B cell (primary cell): Measurements from ENCODE around the gene LMF2. TPM values are rescaled to one million over a fixed set of nuclear protein-coding genes. Genes with fewer than 3 reads are reported as not detected.

Source experiments
- ATAC-seq: fragments of 200-7000 bp; cut with Tn5 transposase; one replicate; pipeline ENCODE4 v1.10.0; 2021; ENCODE audit warnings: low read depth, mild to moderate bottlenecking, moderate number of reproducible peaks, moderate library complexity
- CTCF ChIA-PET: fragments of 350-600 bp; sonication (Branson Sonifier 250); formaldehyde crosslinking; loops from one replicate; lab custom pipeline; 2021; ENCODE audit warnings: antibody characterized with exemption, inconsistent platforms; lab: Charles Lee
- POLR2A ChIA-PET: fragments of 350-600 bp; sonication (Branson Sonifier 250); formaldehyde crosslinking; loops from one replicate; lab custom pipeline; 2021; ENCODE audit warnings: antibody characterized with exemption; lab: Charles Lee
- DNase-seq: peaks from one replicate; pipeline ENCODE4 v3.0.0; 2013
- H2AFZ ChIP-seq: 2 replicates; pipeline ENCODE4 v1.6.1; 2012; ENCODE audit warnings: mild to moderate bottlenecking, low read depth, low read length; ENCODE audit not compliant: insufficient read depth, poor library complexity, severe bottlenecking
- H3K27ac ChIP-seq, 2 donors: 1 replicate in 1 of 2; 2 replicates in 1 of 2; pipeline ENCODE4 v1.5.1; 2012 to 2013; ENCODE audit warnings: low read length in 2 of 2, mild to moderate bottlenecking in 2 of 2, moderate library complexity in 1 of 2
- H3K27me3 ChIP-seq, 4 experiments: fragments of 200-600 bp in 1 of 4; sonication (generic) in 1 of 4; replicated peaks in 1 of 4; 1 replicate in 2 of 4; 2 replicates in 2 of 4; pipeline versions ENCODE4 v1.6.1 to v1.7.0; 2013 to 2016; ENCODE audit warnings: low read length in 3 of 4, mild to moderate bottlenecking in 2 of 4, mixed read lengths in 1 of 4, moderate library complexity in 1 of 4; ENCODE audit not compliant: insufficient read depth in 4 of 4, control insufficient read depth in 3 of 4; ENCODE audit errors: control extremely low read depth in 1 of 4
- H3K36me3 ChIP-seq, 2 experiments: replicated peaks in 1 of 2; 1 replicate in 1 of 2; 2 replicates in 1 of 2; pipeline versions ENCODE4 v1.6.1 to v1.7.1; 2013; ENCODE audit warnings: low read length in 1 of 2; ENCODE audit not compliant: insufficient read depth in 2 of 2, control insufficient read depth in 1 of 2; ENCODE audit errors: control extremely low read depth in 1 of 2, extremely low read depth in 1 of 2
- H3K4me1 ChIP-seq, 2 donors: fragments of 200-600 bp in 1 of 2; sonication (generic) in 1 of 2; 1 replicate in 1 of 2; 2 replicates in 1 of 2; pipeline versions ENCODE4 v1.5.1 to v1.6.1; 2013 to 2017; ENCODE audit warnings: low read length in 2 of 2; ENCODE audit not compliant: control insufficient read depth in 2 of 2, insufficient read depth in 2 of 2
- H3K4me2 ChIP-seq: replicated peaks from 2 replicates; pipeline ENCODE3; 2012; ENCODE audit warnings: mild to moderate bottlenecking, low read depth, low read length; ENCODE audit not compliant: poor library complexity, severe bottlenecking
- H3K4me3 ChIP-seq, 5 experiments: fragments of 200-600 bp in 1 of 5; sonication (generic) in 1 of 5; 1 replicate in 3 of 5; 2 replicates in 2 of 5; pipeline versions ENCODE4 v1.5.1 to v1.7.0; 2011 to 2016; ENCODE audit warnings: low read length in 4 of 5, mild to moderate bottlenecking in 4 of 5, low read depth in 2 of 5, control low read depth in 1 of 5, moderate library complexity in 1 of 5; ENCODE audit not compliant: insufficient read depth in 1 of 5; ENCODE audit errors: control extremely low read depth in 1 of 5, extremely low read depth in 1 of 5
- H3K79me2 ChIP-seq: fragments of 200-600 bp; sonication (generic); one replicate; pipeline ENCODE4 v1.6.0; 2016; ENCODE audit warnings: low read length; ENCODE audit not compliant: control insufficient read depth, insufficient read depth
- H3K9ac ChIP-seq: fragments of 200-600 bp; sonication (generic); 2 replicates; pipeline ENCODE4 v1.6.1; 2017; ENCODE audit warnings: mild to moderate bottlenecking, low read length, moderate library complexity
- H3K9me3 ChIP-seq, 3 donors: one replicate each; pipeline versions ENCODE4 v1.6.1 to v1.7.1; 2013; ENCODE audit warnings: low read length in 2 of 3; ENCODE audit not compliant: control insufficient read depth in 2 of 3, insufficient read depth in 1 of 3; ENCODE audit errors: control extremely low read depth in 1 of 3
- H4K20me1 ChIP-seq: 2 replicates; pipeline ENCODE4 v1.6.0; 2012; ENCODE audit warnings: mild to moderate bottlenecking, low read length; ENCODE audit not compliant: insufficient read depth, control insufficient read depth, poor library complexity, severe bottlenecking
- H3K27ac Mint-ChIP-seq: one replicate; pipeline ENCODE4 v1.8.0; 2021; ENCODE audit warnings: mixed read lengths
- H3K27me3 Mint-ChIP-seq: one replicate; pipeline ENCODE4 v1.8.0; 2021; ENCODE audit warnings: mixed read lengths
- H3K4me1 Mint-ChIP-seq: one replicate; pipeline ENCODE4 v1.8.0; 2021; ENCODE audit warnings: mixed read lengths
- H3K4me3 Mint-ChIP-seq: one replicate; pipeline ENCODE4 v1.8.0; 2021; ENCODE audit warnings: mixed read lengths
- H3K9me3 Mint-ChIP-seq: one replicate; pipeline ENCODE4 v1.8.0; 2022; ENCODE audit warnings: mixed read lengths; ENCODE audit not compliant: insufficient read depth
- EZH2 ChIP-seq: IDR thresholded peaks from 2 replicates; pipeline ENCODE4 v1.6.1; 2012; ENCODE audit warnings: borderline replicate concordance, low read depth, mild to moderate bottlenecking, moderate library complexity, low read length; ENCODE audit not compliant: insufficient read depth, poor library complexity, severe bottlenecking
- WGBS: methylation state at CpG from one replicate; pipeline ENCODE4 v1.1.5; 2013; ENCODE audit warnings: missing lambda C conversion rate; ENCODE audit not compliant: insufficient coverage; 5-methylcytosine and 5-hydroxymethylcytosine counted together
- intact Hi-C: fragments of 100-400 bp; cut with micrococcal nuclease; formaldehyde crosslinking; loops from one replicate; pipeline ENCODE4 v1.10.0; 2022
- polyA plus RNA-seq: library from polyadenylated mRNA; depleted of rRNA; stranded (reverse); fragments of >200 nt; gene quantifications from 2 replicates; pipeline ENCODE4 v1.2.3, GENCODE V29; 2012
- total RNA-seq, 2 donors: library from RNA; stranded (reverse); fragments of 120-200 nt in 1 of 2; gene quantifications; 1 replicate in 1 of 2; 2 replicates in 1 of 2; pipeline versions ENCODE4 v1.2.3 to v1.2.4, GENCODE V29; 2013 to 2022
- TF ChIP-seq, protein P1 (sequence below): fragments of 200-600 bp; IDR thresholded peaks from one replicate; pipeline ENCODE4 v1.8.0; 2022; ENCODE audit warnings: antibody characterized with exemption, mild to moderate bottlenecking

LMF2 gene
- total and polyA plus RNA-seq, 2 donors (not counting 1 experiment from before 2014, with no cell fraction given): 128 to 316 TPM

GRCh38 chr22:50481045-50481439 is 26.5 kb downstream of the LMF2 start:
- Mint-ChIP-seq H3K9me3 (no peaks in the 10 kb centered on the region), H3K27ac (no peak overlapping the region), H3K27me3 (peaks cover 4% of the 10 kb centered on the region), H3K4me1 (peaks cover 23% of the 10 kb centered on the region), H3K4me3 (peak overlapping the region; percentile 75)
- Histone ChIP-seq H4K20me1 (peaks cover 5% of the 10 kb centered on the region), H3K79me2 (peaks cover 4% of the 10 kb centered on the region), H3K27me3 (peaks cover 0 to 26% (median 7%) of the 10 kb centered on the region in 4 experiments), H3K4me2 (peak overlapping the region; percentile 90), H3K4me1 (peaks cover 16 to 31% of the 10 kb centered on the region in 2 donors), H3K9ac (peak overlapping the region; percentile 61), H3K9me3 (peaks cover 0 to 3% (median 0%) of the 10 kb centered on the region in 3 donors), H3K27ac (no peak overlapping the region), H2AFZ (peak overlapping the region; percentile 72), H3K4me3 (peak overlapping the region in 4 of 5 experiments; percentile 21 to 62 (median 51)), H3K36me3 (no peaks in the 10 kb centered on the region)
- DNase-seq (no peak), ATAC-seq (no peak)
- intact Hi-C loops: loop anchor here (1.0 kb wide), 1 partner anchor 11 kb away; no protein-coding TSS in a partner anchor
- ChIA-PET POLR2A (interaction anchor here (0.8 to 1.1 kb wide), 2 partner anchors 11 to 31 kb away, joined by 3 read pairs; no protein-coding TSS in a partner anchor), CTCF (interaction anchor here (1.7 kb wide), 1 partner anchor 44 kb away, joined by 4 read pairs; the partner anchor contains the start of gene SCO2)
- 8% methylated on average over 45 of the region's 45 CpGs for WGBS
- TF ChIP-seq, protein P1, sequence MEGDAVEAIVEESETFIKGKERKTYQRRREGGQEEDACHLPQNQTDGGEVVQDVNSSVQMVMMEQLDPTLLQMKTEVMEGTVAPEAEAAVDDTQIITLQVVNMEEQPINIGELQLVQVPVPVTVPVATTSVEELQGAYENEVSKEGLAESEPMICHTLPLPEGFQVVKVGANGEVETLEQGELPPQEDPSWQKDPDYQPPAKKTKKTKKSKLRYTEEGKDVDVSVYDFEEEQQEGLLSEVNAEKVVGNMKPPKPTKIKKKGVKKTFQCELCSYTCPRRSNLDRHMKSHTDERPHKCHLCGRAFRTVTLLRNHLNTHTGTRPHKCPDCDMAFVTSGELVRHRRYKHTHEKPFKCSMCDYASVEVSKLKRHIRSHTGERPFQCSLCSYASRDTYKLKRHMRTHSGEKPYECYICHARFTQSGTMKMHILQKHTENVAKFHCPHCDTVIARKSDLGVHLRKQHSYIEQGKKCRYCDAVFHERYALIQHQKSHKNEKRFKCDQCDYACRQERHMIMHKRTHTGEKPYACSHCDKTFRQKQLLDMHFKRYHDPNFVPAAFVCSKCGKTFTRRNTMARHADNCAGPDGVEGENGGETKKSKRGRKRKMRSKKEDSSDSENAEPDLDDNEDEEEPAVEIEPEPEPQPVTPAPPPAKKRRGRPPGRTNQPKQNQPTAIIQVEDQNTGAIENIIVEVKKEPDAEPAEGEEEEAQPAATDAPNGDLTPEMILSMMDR: no peak
- TF ChIP-seq EZH2: no peak

DNA sequence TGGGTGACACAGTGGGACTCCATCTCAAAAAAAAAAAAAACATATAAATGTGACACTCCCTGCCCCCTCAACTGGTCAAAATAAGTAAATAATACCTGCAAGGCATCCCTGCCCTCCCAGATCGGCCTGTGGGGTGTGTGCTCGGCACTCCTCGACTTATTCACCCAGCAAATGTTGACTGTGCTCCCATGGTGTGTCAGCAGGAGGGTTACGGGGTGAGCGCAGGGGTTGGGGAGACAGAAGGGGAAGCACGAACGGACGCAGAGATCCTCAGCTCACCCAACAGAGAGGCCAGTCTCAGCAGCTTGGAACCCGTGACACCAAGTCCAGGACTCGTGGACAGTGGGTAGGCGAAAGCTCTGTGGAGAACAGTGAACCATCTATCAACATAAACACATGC is 27.8 kb downstream of the LMF2 start:
- peak overlapping the region; percentile 81 for H3K4me3 Mint-ChIP-seq
- 53% methylated on average over 4 of the region's 11 CpGs for WGBS
- H3K27me3 Mint-ChIP-seq: peaks cover 4% of the 10 kb centered on the region
- TF ChIP-seq EZH2: no peak
- TF ChIP-seq, protein P1: no peak
- no peak overlapping the region for H2AFZ ChIP-seq
- intact Hi-C loops: loop anchor here (10.0 kb wide), 1 partner anchor 545 kb away; no protein-coding TSS in a partner anchor
- peaks cover 21 to 39% of the 10 kb centered on the region in 2 donors for H3K4me1 ChIP-seq
- H3K9me3 Mint-ChIP-seq: no peaks in the 10 kb centered on the region
- H3K27ac ChIP-seq: no peak overlapping the region
- peaks cover 0 to 3% (median 0%) of the 10 kb centered on the region in 3 donors for H3K9me3 ChIP-seq
- CTCF ChIA-PET: interaction anchor here (0.9 to 1.5 kb wide), 4 partner anchors 9 to 141 kb away, joined by 4 to 7 read pairs (median 5); no protein-coding TSS in a partner anchor
- POLR2A ChIA-PET: interaction anchor here (1.1 to 1.8 kb wide), 2 partner anchors 9 to 30 kb away, joined by 3 to 8 read pairs; no protein-coding TSS in a partner anchor
- H3K27ac Mint-ChIP-seq: no peak overlapping the region
- DNase-seq (no peak), ATAC-seq (no peak)
- no peak overlapping the region for H3K4me3 ChIP-seq
- no peak overlapping the region for H3K4me2 ChIP-seq
- H3K27me3 ChIP-seq: peaks cover 0 to 26% (median 7%) of the 10 kb centered on the region in 4 experiments
- peaks cover 12% of the 10 kb centered on the region for H3K79me2 ChIP-seq
- peaks cover 5% of the 10 kb centered on the region for H4K20me1 ChIP-seq
- H3K9ac ChIP-seq: no peak overlapping the region
- H3K36me3 ChIP-seq: no peaks in the 10 kb centered on the region
- H3K4me1 Mint-ChIP-seq: peaks cover 19% of the 10 kb centered on the region
